ENCODE measurements around the gene RABGGTA.

DNA sequence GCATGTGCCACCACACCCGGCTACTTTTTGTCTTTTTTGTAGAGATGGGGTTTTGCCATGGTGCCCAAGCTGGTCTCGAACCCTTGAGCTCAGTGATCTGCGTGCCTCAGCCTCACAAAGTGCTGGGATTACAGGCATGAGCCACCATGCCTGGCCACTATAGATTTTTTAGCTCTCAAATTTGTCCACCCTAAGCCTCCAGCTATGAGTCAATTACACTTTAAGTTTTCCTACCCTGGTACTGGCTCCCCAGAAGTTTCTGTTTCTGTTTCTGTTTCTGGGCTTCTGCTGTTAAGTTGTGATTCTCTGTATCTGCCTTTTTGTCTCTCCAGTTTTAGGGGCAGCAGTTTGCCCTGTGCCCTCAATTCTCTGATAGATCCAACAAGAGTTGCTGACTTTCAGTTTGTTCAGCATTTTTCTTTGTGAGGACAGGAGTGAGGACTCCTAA lies 24.6 kb downstream of the RABGGTA start:
- TF ChIP-seq, protein P1, sequence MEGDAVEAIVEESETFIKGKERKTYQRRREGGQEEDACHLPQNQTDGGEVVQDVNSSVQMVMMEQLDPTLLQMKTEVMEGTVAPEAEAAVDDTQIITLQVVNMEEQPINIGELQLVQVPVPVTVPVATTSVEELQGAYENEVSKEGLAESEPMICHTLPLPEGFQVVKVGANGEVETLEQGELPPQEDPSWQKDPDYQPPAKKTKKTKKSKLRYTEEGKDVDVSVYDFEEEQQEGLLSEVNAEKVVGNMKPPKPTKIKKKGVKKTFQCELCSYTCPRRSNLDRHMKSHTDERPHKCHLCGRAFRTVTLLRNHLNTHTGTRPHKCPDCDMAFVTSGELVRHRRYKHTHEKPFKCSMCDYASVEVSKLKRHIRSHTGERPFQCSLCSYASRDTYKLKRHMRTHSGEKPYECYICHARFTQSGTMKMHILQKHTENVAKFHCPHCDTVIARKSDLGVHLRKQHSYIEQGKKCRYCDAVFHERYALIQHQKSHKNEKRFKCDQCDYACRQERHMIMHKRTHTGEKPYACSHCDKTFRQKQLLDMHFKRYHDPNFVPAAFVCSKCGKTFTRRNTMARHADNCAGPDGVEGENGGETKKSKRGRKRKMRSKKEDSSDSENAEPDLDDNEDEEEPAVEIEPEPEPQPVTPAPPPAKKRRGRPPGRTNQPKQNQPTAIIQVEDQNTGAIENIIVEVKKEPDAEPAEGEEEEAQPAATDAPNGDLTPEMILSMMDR (IDR thresholded peaks at IDR 0.05), result no peak
- no peak for TF ChIP-seq POLR2A (IDR thresholded peaks at IDR 0.05)

All from right lobe of liver (tissue), 4 donors.